NT2/D1 (cell line): ENCODE measurements around the gene KCNQ1.
A peak's percentile ranks its signal among the peaks of the same experiment; 100 is the strongest.

Experiments
- DNase-seq: peaks from one replicate; pipeline ENCODE4 v3.0.0-alpha.2; 2011; ENCODE audit warnings: low read depth, low spot score
- H3K27me3 ChIP-seq: 2 replicates; pipeline ENCODE4 v1.6.0; 2011; ENCODE audit warnings: mild to moderate bottlenecking; ENCODE audit not compliant: insufficient read length, insufficient read depth
- H3K36me3 ChIP-seq: 2 replicates; pipeline ENCODE4 v1.6.1; 2011; ENCODE audit warnings: mild to moderate bottlenecking, low read length, mixed read lengths; ENCODE audit not compliant: insufficient read depth, insufficient read length
- H3K4me1 ChIP-seq: 2 replicates; pipeline ENCODE4 v1.5.1; 2011; ENCODE audit not compliant: insufficient read depth, insufficient read length
- H3K4me3 ChIP-seq: 2 replicates; pipeline ENCODE4 v1.5.1; 2011; ENCODE audit warnings: low read depth; ENCODE audit not compliant: insufficient read length
- H3K9ac ChIP-seq: 2 replicates; pipeline ENCODE4 v1.6.0; 2011; ENCODE audit warnings: low read depth; ENCODE audit not compliant: insufficient read length
- H3K9me3 ChIP-seq: 2 replicates; pipeline ENCODE4 v1.5.1; 2011; ENCODE audit warnings: mild to moderate bottlenecking, low read length; ENCODE audit not compliant: insufficient read depth
- SUZ12 ChIP-seq: IDR thresholded peaks from 2 replicates; pipeline ENCODE4 v1.6.1; 2011; ENCODE audit not compliant: insufficient read length, insufficient read depth; ENCODE audit errors: extremely low read depth
- YY1 ChIP-seq: IDR thresholded peaks from 2 replicates; pipeline ENCODE4 v1.6.1; 2011; ENCODE audit not compliant: insufficient read length, insufficient read depth
- ZNF274 ChIP-seq: IDR thresholded peaks from 2 replicates; pipeline ENCODE4 v1.6.1; 2011; ENCODE audit warnings: mild to moderate bottlenecking, low read depth, low read length

The KCNQ1 gene

GRCh38 chr11:2858995-2859698 lies 414.3 kb downstream of the KCNQ1 start:
- no peaks in the 10 kb centered on the region for H3K9me3 ChIP-seq
- no peaks in the 10 kb centered on the region for H3K36me3 ChIP-seq
- no peak overlapping the region for H3K4me3 ChIP-seq
- no peak for DNase-seq
- no peak for TF ChIP-seq SUZ12
- TF ChIP-seq ZNF274: no peak
- no peak for TF ChIP-seq YY1
- no peak overlapping the region for H3K9ac ChIP-seq
- peaks cover 63% of the 10 kb centered on the region for H3K27me3 ChIP-seq
- peaks cover 26% of the 10 kb centered on the region for H3K4me1 ChIP-seq

GRCh38 chr11:2859699-2860037 lies 414.9 kb downstream of the KCNQ1 start:
- Histone ChIP-seq H3K27me3 (peaks cover 63% of the 10 kb centered on the region), H3K9ac (peak overlapping the region; percentile 8), H3K36me3 (no peaks in the 10 kb centered on the region), H3K9me3 (no peaks in the 10 kb centered on the region), H3K4me1 (peaks cover 27% of the 10 kb centered on the region), H3K4me3 (no peak overlapping the region)
- no peak for TF ChIP-seq YY1
- TF ChIP-seq ZNF274: no peak
- no peak for TF ChIP-seq SUZ12
- DNase-seq: no peak

GRCh38 chr11:2860636-2861035 lies 415.8 kb downstream of the KCNQ1 start:
- H3K4me3 ChIP-seq: no peak overlapping the region
- H3K9me3 ChIP-seq: no peaks in the 10 kb centered on the region

GRCh38 chr11:2862395-2863275 lies 417.8 kb downstream of the KCNQ1 start:
- Histone ChIP-seq H3K9me3 (no peaks in the 10 kb centered on the region), H3K4me3 (no peak overlapping the region), H3K36me3 (no peaks in the 10 kb centered on the region), H3K4me1 (peaks cover 36% of the 10 kb centered on the region), H3K27me3 (peaks cover 66% of the 10 kb centered on the region), H3K9ac (peak overlapping the region; percentile 72)
- DNase-seq: peak; percentile 48
- TF ChIP-seq SUZ12: no peak
- TF ChIP-seq ZNF274: no peak
- no peak for TF ChIP-seq YY1

More at GRCh38 chr11:2860636-2861035, 415.8 kb downstream of the KCNQ1 start:
- Histone ChIP-seq H3K9ac (no peak overlapping the region), H3K27me3 (peaks cover 62% of the 10 kb centered on the region), H3K4me1 (peaks cover 27% of the 10 kb centered on the region), H3K36me3 (no peaks in the 10 kb centered on the region)
- TF ChIP-seq SUZ12 (no peak), YY1 (no peak), ZNF274 (no peak)
- DNase-seq: no peak

GRCh38 chr11:2863276-2863618 lies 418.4 kb downstream of the KCNQ1 start:
- Histone ChIP-seq H3K4me3 (no peak overlapping the region), H3K4me1 (peaks cover 34% of the 10 kb centered on the region)
- DNase-seq: no peak

GRCh38 chr11:2864901-2865300 lies 420.1 kb downstream of the KCNQ1 start:
- Histone ChIP-seq H3K4me3 (no peak overlapping the region), H3K4me1 (peaks cover 31% of the 10 kb centered on the region), H3K36me3 (no peaks in the 10 kb centered on the region), H3K9ac (no peak overlapping the region), H3K27me3 (peaks cover 85% of the 10 kb centered on the region), H3K9me3 (no peaks in the 10 kb centered on the region)
- DNase-seq: no peak
- TF ChIP-seq YY1 (no peak), ZNF274 (no peak), SUZ12 (no peak)

More at GRCh38 chr11:2863276-2863618, 418.4 kb downstream of the KCNQ1 start:
- Histone ChIP-seq H3K9me3 (no peaks in the 10 kb centered on the region), H3K36me3 (no peaks in the 10 kb centered on the region), H3K9ac (peak overlapping the region; percentile 3), H3K27me3 (peaks cover 71% of the 10 kb centered on the region)
- no peak for TF ChIP-seq ZNF274
- TF ChIP-seq YY1: no peak
- no peak for TF ChIP-seq SUZ12

- H3K27me3 ChIP-seq: peaks cover 86% of the 10 kb centered on the region
- no peak overlapping the region for H3K4me3 ChIP-seq
- H3K4me1 ChIP-seq: peaks cover 36% of the 10 kb centered on the region
- H3K9ac ChIP-seq: peak overlapping the region; percentile 38
- no peak for DNase-seq
- no peaks in the 10 kb centered on the region for H3K9me3 ChIP-seq
- no peak for TF ChIP-seq YY1
- TF ChIP-seq SUZ12: no peak
- no peak for TF ChIP-seq ZNF274
- no peaks in the 10 kb centered on the region for H3K36me3 ChIP-seq
Measured at GRCh38 chr11:2865922-2866577, 421.2 kb downstream of the KCNQ1 start.
